D721Med (cell line): ENCODE results near the gene PPP1R12A.
"Not testable (repeated sequence)": the region's sequence is repeated elsewhere in the genome, so short reads cannot be mapped to it uniquely, and the experiment has no call there.

Source experiments
- DNase-seq: peaks from one replicate; pipeline ENCODE4 v3.0.0; 2011; ENCODE audit warnings: low spot score; ENCODE audit not compliant: insufficient read length
- FAIRE-seq: peaks from 2 replicates; lab custom pipeline; 2011; peaks lifted over from hg19 to GRCh38; lab: Jason Lieb, UNC
- CTCF ChIP-seq: IDR thresholded peaks from 2 replicates; pipeline ENCODE4 v1.5.1; 2012; ENCODE audit warnings: mild to moderate bottlenecking, control low read depth; ENCODE audit not compliant: insufficient read depth; ENCODE audit errors: missing control alignments

PPP1R12A gene

GRCh38 chr12:79935021-79935623 lies at the start of gene PPP1R12A:
TSS of gene PPP1R12A (minus strand) at chr12:79935097. CDS start at chr12:79934931, 166 bp downstream.
- DNase-seq (peak; percentile 25), FAIRE-seq (no peak)
- no peak for TF ChIP-seq CTCF

GRCh38 chr12:79983986-79984620 lies 49.2 kb upstream of the PPP1R12A start:
- TF ChIP-seq CTCF = no peak
- FAIRE-seq = no peak
- no peak for DNase-seq

- DNase-seq (no peak), FAIRE-seq (no peak)
- TF ChIP-seq CTCF = no peak
Measured at GRCh38 chr12:79983492-79983891, 48.6 kb upstream of the PPP1R12A start.

GRCh38 chr12:79982086-79983062 lies 47.5 kb upstream of the PPP1R12A start:
- no peak for DNase-seq
- no peak for TF ChIP-seq CTCF
- FAIRE-seq = no peak

- no peak for TF ChIP-seq CTCF
- no peak for FAIRE-seq
Measured at GRCh38 chr12:79978692-79979091, 43.8 kb upstream of the PPP1R12A start.

GRCh38 chr12:79977856-79978460 lies 43.1 kb upstream of the PPP1R12A start:
- DNase-seq, FAIRE-seq: not testable (repeated sequence)

More at GRCh38 chr12:79978692-79979091, 43.8 kb upstream of the PPP1R12A start:
- no peak for DNase-seq

- FAIRE-seq (no peak), DNase-seq (no peak)
- no peak for TF ChIP-seq CTCF
Measured at GRCh38 chr12:79975143-79975542, 40.2 kb upstream of the PPP1R12A start.
